Inflammatory macrophage treated with lipopolysaccharide for 4 hours (primary cell): ENCODE measurements around the gene FNTB.
"Not testable (repeated sequence)": the region's sequence is repeated elsewhere in the genome, so short reads cannot be mapped to it uniquely, and the experiment has no call there.

Experiments used
- DNase-seq: peaks from one replicate; pipeline ENCODE4 v3.0.0-alpha.2; 2020

FNTB gene

DNA sequence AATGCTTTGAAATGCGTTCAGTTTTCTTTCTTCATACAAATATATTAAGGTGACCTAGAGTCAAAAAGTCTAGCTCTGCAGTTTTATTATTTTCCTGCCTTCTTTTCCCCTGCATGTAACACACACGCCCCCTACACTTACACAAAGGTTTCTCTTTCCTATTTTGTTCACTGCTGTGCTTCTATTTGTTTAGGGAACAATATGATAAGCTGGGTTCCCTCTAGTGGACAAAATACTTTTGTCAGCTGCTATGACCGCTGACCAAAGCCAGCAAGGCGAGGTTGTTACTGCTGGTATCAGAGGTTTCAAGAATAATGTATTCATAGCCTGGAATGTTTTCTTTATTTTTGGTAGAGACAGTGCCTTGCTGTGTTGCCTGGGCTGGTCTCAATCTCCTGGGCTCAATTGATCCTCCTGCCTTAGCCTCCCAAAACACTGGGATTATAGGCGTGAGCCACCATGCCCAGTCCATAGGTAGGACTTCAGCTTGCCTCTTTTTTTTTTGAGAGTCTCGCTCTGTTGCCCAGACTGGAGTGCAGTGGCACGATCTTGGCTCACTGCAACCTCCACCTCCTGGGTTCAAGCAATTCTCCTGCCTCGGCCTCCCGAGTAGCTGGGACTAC, 33.4 kb downstream of the FNTB start:
- peak; percentile 82 for DNase-seq

DNA sequence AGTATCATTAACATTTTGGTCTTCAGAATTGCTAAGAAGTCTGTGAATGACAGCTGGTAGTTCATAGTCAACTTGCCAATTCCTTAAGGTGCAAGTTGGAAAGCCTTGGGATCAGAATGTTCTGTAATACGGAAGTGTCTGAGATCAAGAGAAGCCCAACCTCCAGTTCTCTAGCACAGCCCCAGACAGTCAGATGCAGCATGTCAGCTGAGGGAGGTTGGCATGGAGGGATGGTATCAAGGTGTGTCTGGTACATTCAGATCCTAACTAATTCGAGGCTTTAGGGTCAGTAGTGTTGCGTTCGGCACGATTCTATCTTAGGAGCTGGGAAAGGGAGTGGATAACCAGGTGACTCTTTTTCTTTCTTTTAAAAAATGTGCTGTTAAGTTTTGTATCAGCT, 38.3 kb downstream of the FNTB start:
- no peak for DNase-seq

DNA sequence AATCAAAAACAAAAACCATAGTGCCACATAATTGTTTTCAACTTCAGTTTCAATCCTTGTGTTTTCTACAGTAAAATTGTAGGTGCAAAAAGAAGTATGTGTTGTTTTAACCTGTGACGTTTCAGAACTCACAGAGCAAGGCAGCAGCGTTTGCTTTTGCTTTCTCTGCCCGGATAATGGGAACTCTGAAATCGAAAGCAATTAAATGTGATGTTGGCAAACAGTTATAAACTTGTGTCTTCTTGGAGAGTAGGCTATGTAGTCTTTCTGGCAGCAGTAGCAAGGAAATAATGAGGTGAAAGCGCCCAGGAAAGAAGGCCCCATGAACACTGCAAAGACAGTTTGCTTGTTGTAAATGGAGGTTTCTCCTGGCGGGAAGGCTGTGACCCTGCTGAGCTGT, 39.1 kb downstream of the FNTB start:
- DNase-seq = no peak

DNA sequence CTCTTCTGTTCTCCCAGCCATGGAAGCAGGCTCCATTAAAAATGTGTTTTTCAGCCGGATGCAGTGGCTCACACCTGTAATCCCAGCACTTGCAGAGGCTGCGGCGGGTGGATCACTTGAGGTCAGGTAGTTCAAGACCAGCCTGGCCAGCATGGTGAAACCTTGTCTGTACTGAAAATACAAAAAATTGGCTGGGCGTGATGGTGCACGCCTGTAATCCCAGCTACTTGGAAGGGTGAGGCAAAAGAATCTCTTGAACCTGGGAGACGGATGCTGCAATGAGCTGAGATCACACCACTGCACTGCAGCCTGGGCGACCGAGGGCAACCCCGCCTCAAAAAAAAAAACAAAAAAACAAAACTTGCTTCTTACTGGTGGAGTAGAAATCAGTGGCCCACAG, 39.8 kb downstream of the FNTB start:
- no peak for DNase-seq

DNA sequence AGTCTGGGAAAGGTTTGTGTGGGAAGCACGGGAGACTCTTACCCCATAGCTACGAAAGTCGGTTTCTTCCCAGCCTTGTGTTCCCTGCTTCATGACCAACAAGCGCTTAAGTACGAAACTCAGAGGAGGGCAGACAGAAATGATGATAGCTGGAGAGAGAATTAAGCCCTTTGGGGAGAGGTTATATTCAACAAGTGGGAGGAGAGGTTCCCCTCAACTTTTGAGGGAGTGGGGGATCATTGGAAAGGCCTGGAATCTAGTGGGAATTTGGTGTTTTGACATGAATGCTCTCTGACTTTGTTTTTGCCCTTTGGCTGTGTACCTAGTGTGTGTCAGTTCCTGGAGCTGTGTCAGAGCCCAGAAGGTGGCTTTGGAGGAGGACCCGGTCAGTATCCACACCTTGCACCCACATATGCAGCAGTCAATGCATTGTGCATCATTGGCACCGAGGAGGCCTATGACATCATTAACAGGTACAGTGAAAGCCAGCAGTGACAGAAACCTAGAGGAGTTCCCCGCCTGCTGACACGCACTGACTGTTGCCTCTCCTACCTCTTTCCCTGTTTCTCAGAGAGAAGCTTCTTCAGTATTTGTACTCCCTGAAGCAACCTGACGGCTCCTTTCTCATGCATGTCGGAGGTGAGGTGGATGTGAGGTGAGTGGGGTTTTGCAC, 40.6 kb downstream of the FNTB start:
- no peak for DNase-seq

DNA sequence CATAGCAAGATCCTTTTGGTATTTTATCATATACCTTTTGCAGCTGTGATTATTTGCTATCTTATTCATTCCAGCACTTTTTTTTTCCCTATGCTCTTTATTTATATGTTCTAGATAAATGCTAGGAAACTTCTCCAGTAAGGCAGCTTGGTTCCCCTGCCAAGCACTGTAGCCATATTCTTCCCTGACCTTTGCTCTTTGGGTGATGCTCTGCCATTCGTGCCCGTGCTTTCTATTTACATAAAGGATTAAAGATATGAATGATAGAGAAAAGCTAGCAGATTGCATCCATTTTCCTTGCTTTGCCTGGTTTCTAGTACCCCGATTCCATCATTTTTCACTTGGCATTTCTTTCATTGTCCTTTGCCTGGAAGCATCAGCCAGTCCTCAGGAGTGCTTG, 42.2 kb downstream of the FNTB start:
- no peak for DNase-seq

- not testable (repeated sequence) for DNase-seq
These were observed 44.6 kb downstream of the FNTB start for GRCh38 chr14:65031321-65031720.

DNA sequence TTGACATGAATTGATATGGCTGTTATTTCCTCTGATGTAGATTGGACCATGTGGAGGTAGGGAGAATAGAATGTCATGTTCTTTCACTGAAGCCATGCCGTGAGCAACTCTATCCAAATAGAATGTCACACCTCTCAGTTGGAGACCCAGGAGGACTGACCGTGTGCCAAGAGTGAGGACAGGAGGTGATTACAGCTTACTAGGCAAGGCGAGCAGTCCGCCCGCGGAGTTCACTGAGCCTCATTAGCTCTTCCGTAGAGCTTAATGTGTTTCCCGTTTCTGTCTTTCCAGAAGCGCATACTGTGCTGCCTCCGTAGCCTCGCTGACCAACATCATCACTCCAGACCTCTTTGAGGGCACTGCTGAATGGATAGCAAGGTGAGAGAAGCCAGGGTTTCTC, 45.6 kb downstream of the FNTB start:
- no peak for DNase-seq

DNA sequence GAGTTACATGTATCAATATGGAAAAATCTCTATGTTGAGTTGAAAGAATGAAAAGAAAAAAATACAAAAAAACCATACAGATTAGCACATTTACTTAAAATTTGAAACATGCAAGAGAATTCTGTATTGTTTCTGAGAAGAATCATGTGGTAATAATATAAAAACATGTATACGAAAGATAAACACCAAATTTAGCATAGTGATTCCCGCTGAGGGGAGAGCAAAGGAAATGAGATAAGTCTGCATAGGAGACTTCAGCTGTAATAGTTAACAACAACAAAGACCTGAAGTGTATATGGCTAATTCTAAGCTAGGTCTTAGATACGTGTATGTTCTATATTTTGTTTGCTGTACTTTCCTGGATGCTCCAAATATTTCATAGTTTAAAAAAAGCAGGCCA, 46.5 kb downstream of the FNTB start:
- no peak for DNase-seq

- no peak for DNase-seq
These were observed 47.3 kb downstream of the FNTB start for GRCh38 chr14:65034021-65034420.

GRCh38 chr14:65035049-65035448, 48.4 kb downstream of the FNTB start:
- no peak for DNase-seq

GRCh38 chr14:65038966-65039365, 52.3 kb downstream of the FNTB start:
- no peak for DNase-seq

DNA sequence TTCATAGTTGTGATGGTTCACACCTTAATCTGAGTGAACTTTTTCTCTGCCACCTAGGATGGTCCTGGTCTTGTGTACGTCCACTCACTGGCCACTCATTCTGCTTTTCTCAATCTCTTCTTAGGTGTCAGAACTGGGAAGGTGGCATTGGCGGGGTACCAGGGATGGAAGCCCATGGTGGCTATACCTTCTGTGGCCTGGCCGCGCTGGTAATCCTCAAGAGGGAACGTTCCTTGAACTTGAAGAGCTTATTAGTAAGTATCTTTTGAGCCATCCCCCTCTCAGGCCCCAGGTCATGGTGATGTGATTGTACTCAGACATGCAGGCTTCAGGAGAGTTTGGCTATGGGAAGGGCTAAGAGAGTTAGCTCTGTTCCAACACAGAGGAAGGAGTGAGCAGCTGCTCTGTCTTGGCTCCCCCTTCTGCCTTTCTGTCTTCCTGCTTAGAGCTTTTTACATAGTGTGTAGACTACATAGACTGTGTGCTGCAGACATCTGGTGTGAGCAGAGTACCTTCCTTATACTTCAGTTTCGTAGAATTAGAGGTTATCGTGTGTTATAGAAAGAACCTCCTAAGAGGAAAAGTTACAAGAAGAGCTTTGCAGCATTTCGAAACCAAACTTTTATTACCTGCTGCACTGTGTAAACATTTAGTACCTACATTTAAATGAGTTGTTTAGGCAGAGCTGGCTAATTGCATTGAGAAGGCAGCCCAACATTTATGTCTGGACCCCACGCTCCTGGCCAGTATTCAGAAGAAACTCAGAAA, 54.2 kb downstream of the FNTB start:
- DNase-seq = no peak

- DNase-seq = no peak
These were observed 54.8 kb downstream of the FNTB start for GRCh38 chr14:65041434-65041915.

GRCh38 chr14:65042296-65042695, 55.6 kb downstream of the FNTB start:
- no peak for DNase-seq

- DNase-seq = peak; percentile 84
These were observed 56.2 kb downstream of the FNTB start for GRCh38 chr14:65042731-65043372.

DNA sequence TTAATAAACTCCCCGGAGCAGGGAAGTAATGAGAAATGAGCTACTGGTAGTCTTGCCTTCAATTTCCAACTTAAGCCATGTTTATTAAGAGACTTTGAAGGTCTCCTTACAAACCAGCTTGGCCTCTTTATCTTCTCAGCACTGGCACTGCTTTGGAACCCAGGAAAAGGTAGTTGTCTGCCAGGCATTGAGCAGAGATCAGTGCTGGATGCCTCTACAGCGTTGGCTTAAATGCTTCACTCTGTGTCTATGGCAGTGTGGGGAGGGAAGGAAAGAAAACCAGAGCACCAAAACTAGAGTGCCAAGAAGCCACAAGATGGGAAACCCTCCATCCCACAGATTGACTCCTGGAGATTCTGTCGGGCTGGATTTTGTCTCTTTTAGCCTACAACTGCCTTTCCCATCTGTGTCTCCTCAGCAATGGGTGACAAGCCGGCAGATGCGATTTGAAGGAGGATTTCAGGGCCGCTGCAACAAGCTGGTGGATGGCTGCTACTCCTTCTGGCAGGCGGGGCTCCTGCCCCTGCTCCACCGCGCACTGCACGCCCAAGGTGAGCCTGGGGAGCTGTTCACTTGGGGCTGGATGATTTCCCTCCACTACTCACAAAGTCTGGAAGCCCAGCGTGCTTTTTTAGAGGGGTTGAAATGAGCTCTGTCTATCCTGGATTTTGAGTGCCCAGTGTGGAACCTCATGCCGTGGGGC, 57.3 kb downstream of the FNTB start:
- DNase-seq = no peak

DNA sequence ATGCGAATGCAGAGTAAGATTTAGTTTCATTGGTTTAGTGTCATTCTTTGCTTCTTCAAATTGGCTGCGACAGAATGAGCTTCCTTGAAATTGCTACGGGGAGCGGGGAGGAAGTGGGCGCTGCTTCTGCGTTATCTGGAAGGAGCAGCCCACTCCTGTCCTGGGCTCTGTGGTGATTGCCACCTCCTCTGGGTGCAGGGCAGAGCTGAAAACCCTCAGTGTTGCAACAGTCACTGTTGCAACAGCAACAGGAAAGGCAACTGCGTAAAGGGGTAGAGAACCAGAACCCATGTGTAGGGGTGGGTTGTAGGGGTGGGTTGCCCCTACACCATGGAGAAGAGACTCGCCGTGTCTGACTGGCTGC, 57.9 kb downstream of the FNTB start:
- peak; percentile 89 for DNase-seq

DNA sequence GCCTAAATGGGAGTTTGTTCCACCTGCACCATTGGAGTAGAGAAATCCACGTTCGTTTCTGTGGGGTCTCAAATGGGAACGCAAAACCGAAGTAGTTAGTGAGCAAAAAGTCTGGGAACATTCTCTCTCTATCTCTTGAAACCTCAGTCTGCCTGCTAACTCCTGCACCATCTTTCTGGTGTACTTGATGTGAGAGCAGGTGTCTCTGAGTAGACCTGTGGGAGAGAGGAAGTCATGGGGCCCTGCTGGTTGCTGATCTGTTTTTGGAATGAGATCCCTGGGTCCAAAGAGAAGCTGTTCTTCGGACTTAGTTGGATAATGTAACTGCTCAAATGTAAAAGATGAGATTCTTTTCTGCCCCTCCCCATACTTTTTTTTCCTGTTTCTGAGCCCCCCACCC, 58.3 kb downstream of the FNTB start:
- no peak for DNase-seq

- peak; percentile 57 for DNase-seq
These were observed 59.0 kb downstream of the FNTB start for GRCh38 chr14:65045709-65046108.

- no peak for DNase-seq
These were observed 66.1 kb downstream of the FNTB start for GRCh38 chr14:65052832-65053231.

DNA sequence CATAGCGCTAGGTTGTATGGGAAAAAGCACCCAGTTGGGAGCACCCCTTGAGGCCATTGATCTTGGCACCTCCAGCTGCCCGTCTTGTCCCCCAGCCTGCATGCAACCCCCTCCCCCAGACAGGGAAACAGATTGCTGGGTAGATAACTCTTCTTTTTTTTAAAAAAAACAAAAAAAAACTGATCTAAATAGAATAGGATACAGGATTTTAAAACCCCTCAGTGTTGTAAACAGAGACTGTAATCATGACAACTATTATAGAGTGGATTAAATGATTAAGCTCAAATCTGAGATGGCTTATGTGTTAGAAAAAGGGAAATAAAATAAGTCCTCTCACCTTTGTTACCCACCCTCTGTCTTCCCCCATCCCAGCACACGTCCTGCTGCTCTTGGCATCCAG, 66.8 kb downstream of the FNTB start:
- no peak for DNase-seq

GRCh38 chr14:65054471-65055085, 67.9 kb downstream of the FNTB start:
- peak; percentile 39 for DNase-seq
